Lung (tissue), 12 donors: ENCODE data around the gene PDLIM4. TPM values are rescaled to one million over a fixed set of nuclear protein-coding genes. Genes with fewer than 3 reads are reported as not detected.

Experiments used
- ATAC-seq: fragments of 200-7000 bp; cut with Tn5 transposase; one replicate; pipeline ENCODE4 v1.9.1; 2020; ENCODE audit warnings: moderate number of reproducible peaks; ENCODE audit not compliant: insufficient read depth, low FRiP score
- DNase-seq, 3 donors: peaks; one replicate each; pipeline ENCODE4 v3.0.0-alpha.2; 2013 to 2017
- H3K27ac ChIP-seq, 2 donors: one replicate each; pipeline ENCODE4 v1.5.1; 2013; ENCODE audit warnings: mild to moderate bottlenecking in 2 of 2, moderate library complexity in 2 of 2, control low read depth in 1 of 2, inconsistent platforms in 1 of 2, low read depth in 1 of 2, low read length in 1 of 2
- H3K27me3 ChIP-seq, 3 donors: one replicate each; pipeline ENCODE4 v1.5.1; 2013; ENCODE audit warnings: low read length in 2 of 3; ENCODE audit not compliant: control insufficient read depth in 3 of 3, insufficient read depth in 3 of 3
- H3K36me3 ChIP-seq, 4 donors: one replicate each; pipeline ENCODE4 v1.5.1; 2013; ENCODE audit warnings: low read length in 4 of 4, mild to moderate bottlenecking in 1 of 4, moderate library complexity in 1 of 4; ENCODE audit not compliant: control insufficient read depth in 4 of 4, insufficient read depth in 4 of 4
- H3K4me1 ChIP-seq, 5 donors: one replicate each; pipeline ENCODE4 v1.5.1; 2013; ENCODE audit warnings: low read length in 5 of 5, mild to moderate bottlenecking in 2 of 5, moderate library complexity in 1 of 5; ENCODE audit not compliant: control insufficient read depth in 5 of 5, insufficient read depth in 5 of 5
- H3K4me3 ChIP-seq: one replicate; pipeline ENCODE4 v1.5.1; 2013; ENCODE audit warnings: mild to moderate bottlenecking, control low read depth, moderate library complexity
- H3K9ac ChIP-seq, 2 donors: one replicate each; pipeline ENCODE4 v1.5.1; 2013; ENCODE audit warnings: low read length in 2 of 2, control low read depth in 1 of 2; ENCODE audit not compliant: insufficient read depth in 1 of 2
- H3K9me3 ChIP-seq, 4 donors: one replicate each; pipeline ENCODE4 v1.5.1; 2013; ENCODE audit warnings: low read length in 3 of 4, mild to moderate bottlenecking in 1 of 4, moderate library complexity in 1 of 4; ENCODE audit not compliant: control insufficient read depth in 4 of 4, insufficient read depth in 3 of 4
- WGBS, 2 donors: extraction: QIAGEN DNeasy Blood & Tissue Kit; methylation state at CpG; one replicate each; pipeline ENCODE4 v1.1.7; 2013; 5-methylcytosine and 5-hydroxymethylcytosine counted together
- polyA plus RNA-seq, 2 donors: library from polyadenylated mRNA; stranded (reverse); fragments of 200-250 nt; gene quantifications; one replicate each; pipeline ENCODE4 v1.2.1, GENCODE V29; 2013
- total RNA-seq, 2 donors: library from RNA; depleted of rRNA in 1 of 2; stranded (reverse); fragments of >200 nt in 1 of 2; gene quantifications; one replicate each; pipeline ENCODE4 v1.2.1, GENCODE V29; 2014 to 2021
- TF ChIP-seq, protein P1 (sequence below): IDR thresholded peaks from 2 replicates; pipeline ENCODE4 v1.5.1; 2012; ENCODE audit warnings: mild to moderate bottlenecking; ENCODE audit errors: control extremely low read depth, extremely low read depth
- donor health status: control.
- donor health status: control.
- donor health status: Bipolar disorder and iron deficiency.
- donor health status: healthy.
- donor health status: DM: yes; HTN: yes; CAD: no.

Gene PDLIM4
- total and polyA plus RNA-seq, 4 donors = 7.3 to 13.8 (median 9.6) TPM

- Histone ChIP-seq H3K9me3 (peaks cover 0 to 14% (median 9%) of the 10 kb centered on the region in 4 donors), H3K9ac (no peak overlapping the region), H3K4me3 (no peak overlapping the region), H3K4me1 (no peaks in the 10 kb centered on the region), H3K27me3 (no peaks in the 10 kb centered on the region), H3K36me3 (no peaks in the 10 kb centered on the region), H3K27ac (no peak overlapping the region)
- ATAC-seq = no peak
- no peak for DNase-seq
- WGBS, 2 donors = 61 to 94% methylated on average over 1 of the region's 1 CpG
- TF ChIP-seq, protein P1, sequence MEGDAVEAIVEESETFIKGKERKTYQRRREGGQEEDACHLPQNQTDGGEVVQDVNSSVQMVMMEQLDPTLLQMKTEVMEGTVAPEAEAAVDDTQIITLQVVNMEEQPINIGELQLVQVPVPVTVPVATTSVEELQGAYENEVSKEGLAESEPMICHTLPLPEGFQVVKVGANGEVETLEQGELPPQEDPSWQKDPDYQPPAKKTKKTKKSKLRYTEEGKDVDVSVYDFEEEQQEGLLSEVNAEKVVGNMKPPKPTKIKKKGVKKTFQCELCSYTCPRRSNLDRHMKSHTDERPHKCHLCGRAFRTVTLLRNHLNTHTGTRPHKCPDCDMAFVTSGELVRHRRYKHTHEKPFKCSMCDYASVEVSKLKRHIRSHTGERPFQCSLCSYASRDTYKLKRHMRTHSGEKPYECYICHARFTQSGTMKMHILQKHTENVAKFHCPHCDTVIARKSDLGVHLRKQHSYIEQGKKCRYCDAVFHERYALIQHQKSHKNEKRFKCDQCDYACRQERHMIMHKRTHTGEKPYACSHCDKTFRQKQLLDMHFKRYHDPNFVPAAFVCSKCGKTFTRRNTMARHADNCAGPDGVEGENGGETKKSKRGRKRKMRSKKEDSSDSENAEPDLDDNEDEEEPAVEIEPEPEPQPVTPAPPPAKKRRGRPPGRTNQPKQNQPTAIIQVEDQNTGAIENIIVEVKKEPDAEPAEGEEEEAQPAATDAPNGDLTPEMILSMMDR = no peak
Measured at GRCh38 chr5:132245593-132245992, 11.9 kb upstream of the PDLIM4 start.

GRCh38 chr5:132246806-132247205 lies 10.7 kb upstream of the PDLIM4 start:
- no peak for DNase-seq

DNA sequence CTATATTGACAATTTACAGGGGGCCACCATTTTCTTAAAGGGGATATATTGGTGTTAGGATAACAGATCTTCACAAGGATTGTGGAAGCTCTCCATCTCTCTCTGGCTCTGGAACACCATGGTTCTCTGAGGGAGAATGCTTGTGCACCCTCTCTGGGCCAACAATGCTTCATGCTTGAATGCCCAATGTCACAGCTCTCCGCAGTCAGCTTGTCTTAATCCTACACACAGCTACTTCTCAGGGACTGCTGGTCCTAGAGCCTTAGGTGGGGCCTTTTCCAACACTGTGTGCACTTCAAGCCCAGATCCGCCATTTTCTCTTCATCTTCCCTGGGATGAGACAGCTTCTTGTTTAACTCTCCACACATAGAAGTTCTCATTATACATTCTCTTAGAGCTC lies 6.9 kb upstream of the PDLIM4 start:
- no peak overlapping the region for H3K4me3 ChIP-seq
- ATAC-seq = no peak
- TF ChIP-seq, protein P1 = no peak
- no peaks in the 10 kb centered on the region for H3K36me3 ChIP-seq
- peaks cover 0 to 8% (median 0%) of the 10 kb centered on the region in 5 donors for H3K4me1 ChIP-seq
- peak in 1 of 3 donors; percentile 1 for DNase-seq
- H3K9me3 ChIP-seq = peaks cover 0 to 10% (median 5%) of the 10 kb centered on the region in 4 donors
- no peaks in the 10 kb centered on the region for H3K27me3 ChIP-seq
- H3K9ac ChIP-seq = no peak overlapping the region
- H3K27ac ChIP-seq = no peak overlapping the region
- 96 to 97% methylated on average over 2 of the region's 2 CpGs for WGBS, 2 donors

More at GRCh38 chr5:132246806-132247205, 10.7 kb upstream of the PDLIM4 start:
- TF ChIP-seq, protein P1 = no peak
- Histone ChIP-seq H3K36me3 (no peaks in the 10 kb centered on the region), H3K27ac (no peak overlapping the region), H3K4me3 (no peak overlapping the region), H3K4me1 (no peaks in the 10 kb centered on the region), H3K9me3 (peaks cover 0 to 14% (median 9%) of the 10 kb centered on the region in 4 donors), H3K9ac (no peak overlapping the region), H3K27me3 (no peaks in the 10 kb centered on the region)
- ATAC-seq = no peak

DNA sequence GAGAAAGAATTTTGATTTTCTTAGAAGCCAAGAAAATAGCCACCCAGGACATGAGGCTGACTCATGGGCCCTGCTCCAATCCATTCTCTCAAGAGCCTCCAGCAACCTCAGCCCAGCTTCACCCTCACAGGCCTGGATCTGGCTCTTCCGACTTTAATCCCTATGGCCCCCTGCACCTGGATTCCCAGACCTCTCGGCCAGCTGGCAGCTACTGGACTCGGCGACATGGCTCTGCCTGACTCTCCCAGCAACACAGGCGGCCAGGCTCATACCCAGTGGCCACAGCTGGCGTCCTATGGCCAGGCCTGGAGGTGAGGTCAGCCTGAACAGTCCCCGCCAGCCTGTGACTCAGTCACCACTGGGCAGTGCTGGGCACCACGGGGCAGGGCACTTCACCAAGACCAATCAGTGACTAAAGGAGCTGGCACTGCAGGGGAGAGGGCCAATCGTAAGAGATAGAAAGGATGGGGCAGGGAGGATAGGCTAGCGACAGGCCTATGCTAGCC lies 6.2 kb upstream of the PDLIM4 start:
- TF ChIP-seq, protein P1 = no peak
- WGBS, 2 donors = 90 to 94% methylated on average over 10 of the region's 10 CpGs
- peaks cover 0 to 8% (median 0%) of the 10 kb centered on the region in 5 donors for H3K4me1 ChIP-seq
- H3K4me3 ChIP-seq = no peak overlapping the region
- H3K36me3 ChIP-seq = no peaks in the 10 kb centered on the region
- DNase-seq (peak in 1 of 3 donors; percentile 5), ATAC-seq (no peak)
- no peak overlapping the region for H3K9ac ChIP-seq
- H3K27ac ChIP-seq = no peak overlapping the region
- H3K9me3 ChIP-seq = peaks cover 0 to 3% (median under 1%) of the 10 kb centered on the region in 4 donors
- no peaks in the 10 kb centered on the region for H3K27me3 ChIP-seq
